Adrenal gland (tissue), 12 donors: Measurements from ENCODE around the gene HAUS7. TPM values are rescaled to one million over a fixed set of nuclear protein-coding genes. Genes with fewer than 3 reads are reported as not detected.

Source experiments
- DNase-seq, 7 donors: peaks; one replicate each; pipeline ENCODE4 v3.0.0-alpha.2; 2019 to 2020
- H3K27ac ChIP-seq, 5 donors: fragments of 200-600 bp; sonication (generic) in 4 of 5; 1 replicate in 3 of 5; 2 replicates in 2 of 5; pipeline versions ENCODE4 v1.5.1 to v1.8.0; 2016 to 2020; ENCODE audit warnings: mild to moderate bottlenecking in 1 of 5
- H3K27me3 ChIP-seq: fragments of 200-600 bp; 2 replicates; pipeline ENCODE4 v1.8.0; 2021
- H3K36me3 ChIP-seq, 2 donors: fragments of 200-600 bp; replicated peaks in 1 of 2; 1 replicate in 1 of 2; 2 replicates in 1 of 2; pipeline versions ENCODE4 v1.5.1 to v1.8.0; 2018 to 2022
- H3K4me1 ChIP-seq, 2 donors: fragments of 200-600 bp; replicated peaks in 1 of 2; 1 replicate in 1 of 2; 2 replicates in 1 of 2; pipeline versions ENCODE4 v1.5.1 to v1.8.0; 2018 to 2021
- H3K4me3 ChIP-seq, 4 donors: fragments of 200-600 bp; sonication (generic) in 3 of 4; one replicate each; pipeline ENCODE4 v1.5.1; 2016 to 2018
- H3K9me3 ChIP-seq, 3 donors: fragments of 200-600 bp; sonication (generic) in 1 of 3; replicated peaks in 1 of 3; 1 replicate in 2 of 3; 2 replicates in 1 of 3; pipeline versions ENCODE4 v1.5.1 to v1.8.0; 2016 to 2021
- CTCF ChIP-seq, 6 experiments: fragments of 450-650 bp in 4 of 6; fragments of 200-600 bp in 2 of 6; sonication (generic) in 1 of 6; IDR thresholded peaks; 1 replicate in 5 of 6; 2 replicates in 1 of 6; pipeline versions ENCODE4 v1.5.1 to v1.8.0; 2016 to 2021; ENCODE audit warnings: antibody characterized with exemption in 6 of 6, mild to moderate bottlenecking in 2 of 6, moderate library complexity in 1 of 6
- POLR2A ChIP-seq, 2 donors: fragments of 450-650 bp; IDR thresholded peaks; one replicate each; pipeline ENCODE4 v1.6.1; 2017; ENCODE audit warnings: antibody characterized with exemption in 2 of 2, mild to moderate bottlenecking in 2 of 2, moderate library complexity in 1 of 2
- WGBS, 4 donors: extraction: QIAGEN DNeasy Blood & Tissue Kit in 2 of 4; methylation state at CpG; one replicate each; pipeline versions ENCODE4 v1.1.5 to v1.1.7; 2013 to 2017; 5-methylcytosine and 5-hydroxymethylcytosine counted together
- intact Hi-C, 2 donors: fragments of 100-400 bp; cut with DNase I; formaldehyde crosslinking; loops; one replicate each; pipeline versions ENCODE4 v1.14.1 to v1.15.0; 2022 to 2023
- polyA plus RNA-seq, 3 donors: library from polyadenylated mRNA; stranded (reverse); fragments of 200-250 nt in 2 of 3; fragments of 350-450 nt in 1 of 3; fragmentation: Illumina TruSeq in 1 of 3; extraction: RNeasy Lipid Tissue Mini Kit (QIAGEN cat#74804) in 1 of 3; gene quantifications; one replicate each; pipeline ENCODE4 v1.2.3, GENCODE V29; 2013 to 2014
- total RNA-seq, 9 donors: library from RNA; depleted of rRNA in 4 of 9; stranded (reverse); fragments of >200 nt in 4 of 9; fragments of 120-200 nt in 1 of 9; fragmentation: NEBNext Ultra II Directional in 1 of 9; extraction: Animal tissue kit (Norgen Biotek cat#: 25700) in 1 of 9; gene quantifications; one replicate each; pipeline versions ENCODE4 v1.1.0 to v1.2.4, GENCODE V29; 2013 to 2023
- donor health status: healthy with polysubstance abuse.
- donor health status: Bipolar disorder and iron deficiency.
- donor health status: DM: yes; HTN: yes; CAD: no.
- donor health status: DM: no; HTN: no; CAD: no.
- donor health status: DM: no; HTN: no; CAD: no.
- donor health status: DM: yes; HTN: yes; CAD: no.

Gene HAUS7
- total and polyA plus RNA-seq, 12 donors = 7.3 to 111 (median 19.3) TPM

DNA sequence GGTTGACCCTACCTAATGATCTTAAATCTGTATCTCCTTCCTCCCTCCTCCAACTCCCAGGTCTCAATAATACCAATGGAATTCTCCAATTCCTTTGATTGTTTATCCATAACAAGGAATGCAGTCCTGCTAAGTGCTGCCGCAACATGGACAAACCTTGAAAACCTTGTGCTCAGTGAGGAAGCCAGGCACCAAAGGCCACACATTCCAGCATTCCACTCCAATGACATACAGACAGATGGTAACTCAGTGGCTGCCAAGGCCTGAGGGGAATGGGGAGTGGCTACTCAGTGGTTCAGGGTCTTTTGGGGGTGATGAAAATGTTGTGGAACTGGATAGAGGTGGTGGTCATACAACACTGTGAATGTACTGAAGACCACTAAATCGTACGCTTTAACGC, 10.4 kb downstream of the HAUS7 start:
- TF ChIP-seq POLR2A (IDR thresholded peaks at IDR 0.05) (no peak), CTCF (IDR thresholded peaks at IDR 0.05) (no peak)

GRCh38 chrX:153458476-153458875, 11.9 kb downstream of the HAUS7 start:
- Histone ChIP-seq H3K36me3 (no peaks in the 10 kb centered on the region), H3K4me1 (no peaks in the 10 kb centered on the region), H3K4me3 (no peak overlapping the region), H3K27me3 (no peaks in the 10 kb centered on the region), H3K9me3 (no peaks in the 10 kb centered on the region), H3K27ac (no peak overlapping the region)
- intact Hi-C loops = no loop called here
- DNase-seq = no peak
- 78 to 96% (median 88%) methylated on average over 4 of the region's 4 CpGs for WGBS, 4 donors
- TF ChIP-seq POLR2A (IDR thresholded peaks at IDR 0.05) (no peak), CTCF (IDR thresholded peaks at IDR 0.05) (no peak)

More for the DNA sequence above, 10.4 kb downstream of the HAUS7 start:
- no peaks in the 10 kb centered on the region for H3K27me3 ChIP-seq
- intact Hi-C loops = loop anchor here in 1 of 2 donors (5.0 kb wide), 1 partner anchor 47 kb away; no protein-coding TSS in a partner anchor
- no peaks in the 10 kb centered on the region for H3K9me3 ChIP-seq
- no peaks in the 10 kb centered on the region for H3K4me1 ChIP-seq
- H3K4me3 ChIP-seq = no peak overlapping the region
- H3K36me3 ChIP-seq = no peaks in the 10 kb centered on the region
- H3K27ac ChIP-seq = no peak overlapping the region
- 76 to 91% (median 85%) methylated on average over 4 of the region's 4 CpGs for WGBS, 4 donors
- DNase-seq = no peak

- H3K27me3 ChIP-seq = no peaks in the 10 kb centered on the region
- no peak for DNase-seq
- TF ChIP-seq POLR2A (IDR thresholded peaks at IDR 0.05) = no peak
- TF ChIP-seq CTCF (IDR thresholded peaks at IDR 0.05) = no peak
- no peaks in the 10 kb centered on the region for H3K4me1 ChIP-seq
- no peaks in the 10 kb centered on the region for H3K9me3 ChIP-seq
- intact Hi-C loops = no loop called here
- 85 to 96% (median 86%) methylated on average over 8 to 17 of the region's 17 CpGs; no CpG with 5 or more reads in 1 of the 4 donors for WGBS, 4 donors
- H3K4me3 ChIP-seq = no peak overlapping the region
- no peak overlapping the region for H3K27ac ChIP-seq
- H3K36me3 ChIP-seq = no peaks in the 10 kb centered on the region
These were observed 12.4 kb downstream of the HAUS7 start for GRCh38 chrX:153457827-153458466.

GRCh38 chrX:153457136-153457825, 13.1 kb downstream of the HAUS7 start:
- intact Hi-C loops = no loop called here
- no peak for DNase-seq
- no peak overlapping the region for H3K4me3 ChIP-seq
- WGBS, 4 donors = 88 to 91% (median 90%) methylated on average over 4 to 18 of the region's 18 CpGs
- H3K36me3 ChIP-seq = no peaks in the 10 kb centered on the region
- no peaks in the 10 kb centered on the region for H3K27me3 ChIP-seq
- no peaks in the 10 kb centered on the region for H3K9me3 ChIP-seq
- no peak overlapping the region for H3K27ac ChIP-seq
- no peak for TF ChIP-seq POLR2A (IDR thresholded peaks at IDR 0.05)
- no peak for TF ChIP-seq CTCF (IDR thresholded peaks at IDR 0.05)
- no peaks in the 10 kb centered on the region for H3K4me1 ChIP-seq
